Vagina (tissue), 2 donors: Measurements from ENCODE around the gene HK3.

ENCODE experiments used
- POLR2A ChIP-seq, 2 donors: fragments of 450-650 bp; IDR thresholded peaks; one replicate each; pipeline ENCODE4 v1.6.1; 2017; ENCODE audit warnings: antibody characterized with exemption in 2 of 2, mild to moderate bottlenecking in 2 of 2, moderate library complexity in 2 of 2
- TF ChIP-seq, protein P1 (sequence below), 3 experiments: fragments of 450-650 bp in 2 of 3; fragments of 200-600 bp in 1 of 3; sonication (generic) in 1 of 3; IDR thresholded peaks; one replicate each; pipeline ENCODE4 v1.5.1; 2017 to 2019; ENCODE audit warnings: antibody characterized with exemption in 3 of 3, mild to moderate bottlenecking in 2 of 3, moderate library complexity in 2 of 3

DNA sequence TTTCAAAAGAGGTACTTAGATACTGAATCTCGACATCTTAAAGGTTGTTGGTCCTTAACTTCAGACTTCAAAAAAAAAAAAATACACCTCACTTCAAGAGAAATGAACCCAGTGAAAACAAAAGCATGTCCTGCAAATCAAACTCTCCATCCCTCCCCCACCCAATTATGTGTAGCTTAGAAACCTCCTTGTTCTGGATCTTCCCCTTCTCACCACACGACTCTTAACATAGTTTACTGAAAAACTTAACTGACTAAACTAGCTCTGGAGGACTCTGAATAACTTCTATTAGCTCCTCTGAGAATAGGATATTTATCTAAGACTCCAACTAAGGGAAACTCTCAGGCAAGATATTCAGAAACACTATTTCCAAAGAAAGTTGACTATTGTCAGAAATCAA lies 48.7 kb upstream of the HK3 start:
- TF ChIP-seq, protein P1, sequence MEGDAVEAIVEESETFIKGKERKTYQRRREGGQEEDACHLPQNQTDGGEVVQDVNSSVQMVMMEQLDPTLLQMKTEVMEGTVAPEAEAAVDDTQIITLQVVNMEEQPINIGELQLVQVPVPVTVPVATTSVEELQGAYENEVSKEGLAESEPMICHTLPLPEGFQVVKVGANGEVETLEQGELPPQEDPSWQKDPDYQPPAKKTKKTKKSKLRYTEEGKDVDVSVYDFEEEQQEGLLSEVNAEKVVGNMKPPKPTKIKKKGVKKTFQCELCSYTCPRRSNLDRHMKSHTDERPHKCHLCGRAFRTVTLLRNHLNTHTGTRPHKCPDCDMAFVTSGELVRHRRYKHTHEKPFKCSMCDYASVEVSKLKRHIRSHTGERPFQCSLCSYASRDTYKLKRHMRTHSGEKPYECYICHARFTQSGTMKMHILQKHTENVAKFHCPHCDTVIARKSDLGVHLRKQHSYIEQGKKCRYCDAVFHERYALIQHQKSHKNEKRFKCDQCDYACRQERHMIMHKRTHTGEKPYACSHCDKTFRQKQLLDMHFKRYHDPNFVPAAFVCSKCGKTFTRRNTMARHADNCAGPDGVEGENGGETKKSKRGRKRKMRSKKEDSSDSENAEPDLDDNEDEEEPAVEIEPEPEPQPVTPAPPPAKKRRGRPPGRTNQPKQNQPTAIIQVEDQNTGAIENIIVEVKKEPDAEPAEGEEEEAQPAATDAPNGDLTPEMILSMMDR (IDR thresholded peaks at IDR 0.05), result no peak
- no peak for TF ChIP-seq POLR2A (IDR thresholded peaks at IDR 0.05)
